Measurements from ENCODE around the gene GUCA2B. TPM values are rescaled to one million over a fixed set of nuclear protein-coding genes. Genes with fewer than 3 reads are reported as not detected.

GUCA2B gene
- total RNA-seq, 1 experiment from 2014 or later = not detected

DNA sequence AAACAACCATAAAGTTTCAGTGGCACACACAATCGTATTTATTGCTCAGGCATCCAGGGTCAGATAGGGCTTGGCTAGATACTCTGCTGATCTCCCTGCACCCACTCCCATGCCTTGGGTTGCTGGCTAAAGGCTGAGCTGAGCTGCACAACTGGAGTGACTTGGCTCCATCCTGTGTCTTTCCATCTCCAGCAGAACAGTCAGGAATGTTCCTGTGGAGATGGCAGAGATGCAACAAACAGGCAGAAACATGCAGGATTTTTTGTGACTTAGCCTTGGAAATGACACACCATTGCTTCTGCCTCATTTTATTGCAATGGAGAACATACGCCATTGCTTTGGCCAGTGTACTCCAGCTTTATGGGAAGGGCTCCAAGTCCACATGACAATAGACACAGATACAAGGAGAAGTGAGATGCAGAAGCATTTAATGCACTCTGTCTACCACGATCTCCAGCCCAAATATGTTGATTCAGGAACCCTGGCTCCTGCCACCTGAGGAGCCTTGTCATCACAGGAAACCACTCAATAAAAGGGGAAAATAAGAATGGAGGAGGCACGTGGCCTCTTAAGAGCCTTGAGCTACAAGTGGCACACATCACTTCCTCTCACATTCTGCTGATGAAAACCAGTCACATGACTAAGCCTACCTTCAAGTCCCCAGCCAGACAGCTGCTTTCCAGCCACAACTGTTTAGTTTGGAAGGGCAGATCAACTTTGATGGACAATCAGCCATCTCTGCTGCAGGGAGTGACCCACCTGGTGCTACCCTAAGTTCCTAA lies 10.1 kb upstream of the GUCA2B start:
- DNase-seq (ENCODE audit: low read depth) = peak; percentile 38

GRCh38 chr1:42143896-42144710 lies 9.1 kb upstream of the GUCA2B start:
- no peak for DNase-seq (ENCODE audit: low read depth)

- DNase-seq (ENCODE audit: low read depth) = no peak
Observed at GRCh38 chr1:42144711-42145388, 8.4 kb upstream of the GUCA2B start.

DNA sequence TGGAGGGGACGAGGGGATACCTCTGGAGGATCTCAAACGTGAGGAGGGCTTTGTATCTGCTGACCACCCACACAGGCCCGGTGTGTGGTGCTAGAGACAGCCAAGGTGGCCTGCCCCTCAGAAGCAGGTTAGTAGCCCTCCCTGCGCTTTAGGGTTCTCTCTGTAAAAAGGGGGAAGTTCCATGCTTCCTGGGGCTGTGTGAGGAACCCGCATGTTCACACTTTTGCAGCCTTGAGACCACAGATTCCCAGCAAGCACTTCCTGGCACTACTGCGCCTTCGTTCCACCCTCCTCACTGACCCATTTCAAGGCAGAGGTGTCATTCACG lies 7.9 kb upstream of the GUCA2B start:
- no peak for DNase-seq (ENCODE audit: low read depth)

GRCh38 chr1:42145764-42146625 lies 7.2 kb upstream of the GUCA2B start:
- no peak for DNase-seq (ENCODE audit: low read depth)

DNA sequence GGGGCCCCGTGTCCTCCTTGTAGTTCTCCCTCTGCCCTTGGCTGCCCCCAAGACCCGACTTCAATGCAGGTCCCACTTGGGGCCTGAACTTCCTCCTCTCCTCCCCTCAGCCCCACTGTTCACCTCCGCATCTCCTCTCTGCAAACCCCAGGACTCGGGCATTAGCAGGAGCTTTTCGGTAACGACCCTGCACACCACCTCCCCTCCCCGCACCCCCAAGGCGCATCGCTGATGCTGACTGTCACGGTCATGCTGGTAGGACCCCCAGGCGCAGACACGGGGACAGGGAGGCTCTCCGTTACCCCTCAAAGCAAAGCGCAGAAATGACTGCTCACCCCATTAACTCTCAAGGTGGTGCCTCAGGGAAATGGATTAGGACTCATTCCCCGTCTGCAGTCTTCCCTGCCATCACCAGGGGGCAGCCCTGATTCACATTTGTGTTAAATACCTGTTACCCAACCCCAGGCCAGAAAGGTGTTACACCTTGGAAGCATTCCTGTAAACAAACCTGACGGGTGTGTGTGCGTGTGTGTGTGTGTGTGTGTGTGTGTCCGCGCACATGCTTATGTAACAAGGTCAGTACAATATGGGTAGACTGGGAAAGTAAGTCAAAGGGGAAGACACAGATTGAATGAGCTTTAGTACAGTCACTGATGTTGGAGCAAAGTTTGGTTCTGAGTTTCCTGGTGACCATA lies 6.4 kb upstream of the GUCA2B start:
- peak; percentile 43 for DNase-seq (ENCODE audit: low read depth)

GRCh38 chr1:42148166-42148565 lies 5.0 kb upstream of the GUCA2B start:
- no peak for DNase-seq (ENCODE audit: low read depth)

DNA sequence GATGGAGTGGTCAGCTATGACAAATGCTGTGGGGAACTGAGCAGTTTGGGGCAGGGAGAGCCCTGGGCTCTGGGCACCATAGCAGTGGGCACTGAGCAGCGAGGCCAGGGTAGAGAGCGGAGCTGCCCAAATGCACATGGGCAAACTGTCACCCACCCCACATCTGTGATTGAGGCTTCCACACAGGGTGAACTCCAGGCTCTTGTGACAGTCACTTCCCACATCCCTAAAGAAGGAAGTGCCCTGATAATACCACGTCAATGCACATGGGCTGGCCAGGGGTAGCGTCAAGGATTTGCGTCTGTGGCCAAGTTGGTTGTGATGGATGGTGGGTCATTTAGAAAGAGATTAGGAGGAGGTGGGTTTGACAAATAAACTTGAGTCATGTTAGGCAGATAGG lies 2.6 kb upstream of the GUCA2B start:
- no peak for DNase-seq (ENCODE audit: low read depth)

DNA sequence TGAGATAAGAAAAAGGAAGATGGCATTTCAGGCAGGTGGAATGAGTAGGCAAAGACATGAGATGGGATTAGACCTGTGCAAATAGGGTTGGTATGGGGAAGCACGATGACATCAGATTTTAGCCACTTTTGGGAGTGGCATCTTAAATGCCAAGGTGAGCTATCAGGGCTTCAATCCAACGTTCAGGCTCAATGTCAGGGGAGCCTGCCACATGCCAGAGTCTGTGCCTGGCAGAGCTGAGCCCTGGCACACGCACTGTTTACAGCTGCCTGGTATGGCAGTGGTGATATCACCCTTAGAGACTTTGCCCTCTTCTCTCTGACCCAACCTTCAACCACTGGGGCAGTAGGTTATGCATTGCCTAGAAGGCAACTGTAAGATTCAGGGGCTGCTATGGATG lies 1.1 kb upstream of the GUCA2B start:
- no peak for DNase-seq (ENCODE audit: low read depth)

- no peak for DNase-seq (ENCODE audit: low read depth)
Observed at GRCh38 chr1:42153624-42154023, 414 bp downstream of the GUCA2B start.

GRCh38 chr1:42154685-42155084 lies 1.5 kb downstream of the GUCA2B start:
- no peak for DNase-seq (ENCODE audit: low read depth)

DNA sequence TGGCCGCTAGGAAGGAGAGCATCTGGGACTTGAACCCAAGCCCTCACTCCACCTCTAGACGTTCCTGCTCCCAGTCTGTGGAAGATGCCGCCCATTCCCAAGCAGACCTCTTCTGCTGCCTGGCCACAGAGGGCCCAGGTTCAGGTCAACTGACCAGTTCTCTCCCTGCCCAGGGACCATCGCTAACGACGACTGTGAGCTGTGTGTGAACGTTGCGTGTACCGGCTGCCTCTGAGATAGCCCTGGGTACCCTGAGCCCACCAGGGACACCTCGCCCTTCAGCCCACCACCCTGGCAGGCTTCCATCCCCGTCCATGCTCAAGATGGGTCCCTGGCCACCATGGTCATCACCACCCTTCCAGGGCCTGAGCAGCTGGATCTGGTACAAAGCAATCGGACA lies 2.2 kb downstream of the GUCA2B start:
- DNase-seq (ENCODE audit: low read depth) = no peak

GRCh38 chr1:42157667-42158066 lies 4.5 kb downstream of the GUCA2B start:
- DNase-seq (ENCODE audit: low read depth) = peak; percentile 31

GRCh38 chr1:42158189-42158588 lies 5.0 kb downstream of the GUCA2B start:
- DNase-seq (ENCODE audit: low read depth) = no peak

DNA sequence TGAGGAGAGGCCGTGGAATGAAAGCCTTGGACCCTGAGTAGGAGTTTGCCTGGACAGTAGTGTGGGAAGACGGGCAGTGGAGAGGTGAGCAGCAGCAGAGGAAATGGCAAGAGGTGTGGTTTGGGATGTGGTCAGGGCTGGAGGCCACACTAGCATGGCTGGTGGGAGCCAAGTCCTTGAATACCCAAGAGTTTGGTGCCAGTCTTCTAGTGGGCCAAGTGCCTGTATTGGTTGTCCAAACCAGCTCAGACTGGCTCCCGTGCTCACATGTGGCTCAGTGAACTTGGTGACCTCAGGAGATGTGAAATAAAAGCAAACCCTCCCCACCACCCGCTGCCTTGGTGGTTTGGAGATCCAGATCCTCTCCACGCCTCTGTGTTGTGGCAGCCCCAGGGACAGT lies 9.0 kb downstream of the GUCA2B start:
- DNase-seq (ENCODE audit: low read depth) = peak; percentile 75

DNA sequence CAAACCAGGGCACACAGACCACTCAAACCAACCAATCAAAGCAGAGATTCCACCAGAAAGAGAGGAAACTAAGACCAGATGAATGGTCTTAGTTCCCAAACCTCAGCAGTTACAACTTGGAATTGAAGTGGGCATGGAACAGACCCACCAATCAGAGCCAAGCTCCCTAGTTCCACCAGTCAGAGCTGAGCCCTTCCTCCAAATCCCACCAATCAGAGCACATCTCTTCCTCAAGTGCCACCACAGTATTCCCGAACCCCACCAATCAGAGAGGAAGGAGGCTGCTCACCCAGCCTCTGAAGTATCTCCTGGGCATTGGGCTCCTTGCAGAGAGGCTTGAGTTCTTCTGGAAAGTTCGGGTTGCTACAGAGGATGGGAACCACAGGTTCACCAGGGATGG lies 9.9 kb downstream of the GUCA2B start:
- DNase-seq (ENCODE audit: low read depth) = no peak

DNA sequence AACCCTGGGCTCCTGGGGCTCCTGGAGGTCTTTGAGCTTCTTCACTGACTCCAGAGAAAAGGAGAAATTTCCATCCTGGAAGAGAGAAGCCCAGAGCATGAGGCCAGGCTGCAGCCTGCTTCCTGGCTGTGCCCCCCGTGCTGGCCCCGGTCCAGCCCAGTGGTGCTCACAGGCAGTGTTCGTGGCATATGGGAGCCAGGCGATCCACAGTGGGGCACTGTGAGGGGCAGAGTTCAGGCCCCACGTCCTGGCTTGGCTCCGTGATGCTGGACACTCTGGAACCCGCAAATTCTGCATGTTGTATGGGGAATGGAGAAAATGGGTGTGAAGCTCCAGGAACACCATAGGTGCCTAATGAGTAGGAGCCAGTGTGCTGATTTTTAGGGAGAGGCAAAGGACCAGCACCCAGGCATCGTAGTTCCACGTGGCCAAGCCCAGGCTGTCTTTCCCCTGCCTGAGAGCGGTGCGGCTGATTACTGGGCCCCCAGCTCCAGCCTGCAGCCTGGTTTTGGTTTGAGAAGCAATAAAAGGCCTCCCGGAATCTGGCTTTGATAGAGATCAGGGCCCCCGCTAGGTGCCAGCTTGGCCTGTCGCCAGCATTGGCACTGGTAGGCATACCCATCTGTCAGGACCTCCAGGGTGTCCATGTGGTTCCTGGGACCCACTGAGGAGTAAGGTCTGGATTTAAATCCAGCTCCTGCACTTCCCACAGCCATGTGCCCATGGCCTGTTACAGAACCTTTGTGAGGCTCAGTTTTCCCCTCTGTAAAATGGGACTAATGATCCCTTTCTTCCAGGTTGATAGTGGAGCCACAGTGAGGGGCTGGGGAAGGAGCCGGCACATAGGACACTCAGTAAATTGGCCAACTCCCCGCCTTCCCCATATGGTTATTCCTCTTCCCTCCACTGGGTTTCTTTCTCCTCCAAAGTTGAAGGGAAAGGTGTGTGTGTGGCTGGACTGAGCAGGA lies 10.6 kb downstream of the GUCA2B start:
- DNase-seq (ENCODE audit: low read depth) = no peak

DNA sequence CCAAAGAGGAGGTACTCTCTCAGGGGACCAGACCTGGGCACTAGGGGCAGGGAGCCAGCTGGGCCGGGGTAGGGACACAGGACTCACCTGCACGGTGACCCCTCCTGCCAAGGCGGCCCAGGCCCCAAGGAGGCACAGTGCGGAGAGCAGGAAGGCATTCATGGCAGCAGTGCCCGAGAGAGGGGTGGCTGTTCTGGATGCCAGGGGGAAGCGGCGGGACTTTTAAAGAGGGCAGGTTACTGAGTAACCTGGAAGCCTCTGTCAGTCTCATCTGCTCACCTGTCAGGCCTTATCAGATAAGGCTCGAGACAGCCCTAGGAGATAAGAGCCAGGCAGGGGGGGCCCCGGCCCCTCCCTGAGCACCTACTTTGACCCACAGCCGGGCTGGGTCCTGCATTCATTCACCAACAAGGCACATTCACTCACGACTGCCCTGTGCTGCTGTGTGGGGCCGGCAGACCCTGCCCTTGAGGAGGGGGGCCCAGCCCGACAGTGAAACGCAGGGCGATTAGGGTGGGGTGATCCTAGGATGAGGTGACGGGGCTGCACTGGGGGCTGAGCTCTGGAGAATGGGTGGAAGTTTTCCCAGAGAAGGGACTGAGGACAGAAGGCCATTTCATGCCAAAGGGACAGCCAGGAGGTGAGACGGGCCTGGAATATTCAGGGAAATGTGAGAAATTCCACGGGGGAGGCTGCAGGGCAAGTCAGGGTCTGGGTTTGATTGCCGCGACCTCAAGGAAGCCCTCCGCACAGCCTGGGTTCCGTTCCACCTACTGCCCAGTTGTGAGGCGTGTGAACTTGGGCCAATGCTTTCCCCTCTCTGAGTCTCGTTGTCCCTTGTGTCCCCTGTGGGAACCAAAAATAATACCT lies 11.6 kb downstream of the GUCA2B start, which contains the start of gene GUCA2A:
Gene GUCA2A (minus strand): TSS at position 195 of the 870 bp plus-strand sequence. CDS start 33 bp downstream, at position 162.
- DNase-seq (ENCODE audit: low read depth) = no peak
